Liver (tissue), 9 donors: ENCODE results near the gene DRGX. TPM values are rescaled to one million over a fixed set of nuclear protein-coding genes. Genes with fewer than 3 reads are reported as not detected.

Experiments
- DNase-seq: peaks from one replicate; pipeline ENCODE4 v3.0.0-alpha.2; 2017; ENCODE audit warnings: low spot score
- H3K27ac ChIP-seq, 2 donors: one replicate each; pipeline ENCODE4 v1.7.0; 2013; ENCODE audit warnings: inconsistent platforms in 2 of 2, low read length in 2 of 2, control low read depth in 1 of 2, low read depth in 1 of 2, mild to moderate bottlenecking in 1 of 2
- H3K27me3 ChIP-seq, 4 donors: one replicate each; pipeline versions ENCODE4 v1.6.1 to v1.7.0; 2013; ENCODE audit warnings: low read length in 3 of 4, inconsistent platforms in 1 of 4, mild to moderate bottlenecking in 1 of 4, moderate library complexity in 1 of 4; ENCODE audit not compliant: control insufficient read depth in 4 of 4, insufficient read depth in 4 of 4
- H3K36me3 ChIP-seq, 4 donors: one replicate each; pipeline versions ENCODE4 v1.6.1 to v1.7.0; 2013; ENCODE audit warnings: low read length in 3 of 4, mild to moderate bottlenecking in 3 of 4, low read depth in 1 of 4, moderate library complexity in 1 of 4; ENCODE audit not compliant: control insufficient read depth in 4 of 4, insufficient read depth in 3 of 4
- H3K4me1 ChIP-seq, 4 donors: one replicate each; pipeline versions ENCODE4 v1.6.1 to v1.7.0; 2013; ENCODE audit warnings: low read length in 3 of 4, mild to moderate bottlenecking in 3 of 4, moderate library complexity in 1 of 4; ENCODE audit not compliant: control insufficient read depth in 4 of 4, insufficient read depth in 4 of 4
- H3K4me3 ChIP-seq, 3 donors: one replicate each; pipeline versions ENCODE4 v1.6.1 to v1.7.0; 2013; ENCODE audit warnings: low read length in 3 of 3, control low read depth in 1 of 3, low read depth in 1 of 3, mild to moderate bottlenecking in 1 of 3
- H3K9ac ChIP-seq, 2 donors: one replicate each; pipeline ENCODE4 v1.7.0; 2013; ENCODE audit warnings: low read length in 2 of 2, mild to moderate bottlenecking in 2 of 2, moderate library complexity in 2 of 2, control low read depth in 1 of 2, low read depth in 1 of 2
- H3K9me3 ChIP-seq, 4 donors: one replicate each; pipeline versions ENCODE4 v1.6.1 to v1.7.0; 2013; ENCODE audit warnings: low read length in 3 of 4; ENCODE audit not compliant: control insufficient read depth in 4 of 4
- EGR1 ChIP-seq, 2 donors: IDR thresholded peaks; 2 replicates each; pipeline ENCODE4 v1.6.1; 2016 to 2018; ENCODE audit warnings: antibody characterized with exemption in 2 of 2, low read depth in 2 of 2
- FOXA1 ChIP-seq: IDR thresholded peaks from 2 replicates; pipeline ENCODE4 v1.6.1; 2016; ENCODE audit warnings: antibody characterized with exemption
- FOXA2 ChIP-seq: IDR thresholded peaks from 2 replicates; pipeline ENCODE4 v1.6.1; 2016; ENCODE audit warnings: antibody characterized with exemption
- GABPA ChIP-seq, 2 donors: IDR thresholded peaks in 1 of 2; conservative IDR thresholded peaks in 1 of 2; 2 replicates each; pipeline ENCODE4 v1.6.1; 2016; ENCODE audit warnings: antibody characterized with exemption in 2 of 2, mild to moderate bottlenecking in 1 of 2, moderate library complexity in 1 of 2
- HNF4A ChIP-seq, 2 donors: conservative IDR thresholded peaks; 2 replicates each; pipeline ENCODE4 v1.6.1; 2016; ENCODE audit warnings: antibody characterized with exemption in 2 of 2, mild to moderate bottlenecking in 2 of 2
- HNF4G ChIP-seq: IDR thresholded peaks from 2 replicates; pipeline ENCODE4 v1.6.1; 2016; ENCODE audit warnings: antibody characterized with exemption
- JUND ChIP-seq, 2 donors: IDR thresholded peaks; 2 replicates each; pipeline ENCODE4 v1.6.1; 2016; ENCODE audit warnings: antibody characterized with exemption in 2 of 2
- NR2F2 ChIP-seq: IDR thresholded peaks from 2 replicates; pipeline ENCODE4 v1.6.1; 2016; ENCODE audit warnings: antibody characterized with exemption
- RXRA ChIP-seq, 2 donors: IDR thresholded peaks; 2 replicates each; pipeline ENCODE4 v1.6.1; 2017 to 2018; ENCODE audit warnings: antibody characterized with exemption in 2 of 2, mild to moderate bottlenecking in 1 of 2
- SP1 ChIP-seq: IDR thresholded peaks from 2 replicates; pipeline ENCODE4 v1.6.1; 2018; ENCODE audit warnings: antibody characterized with exemption, mild to moderate bottlenecking
- TAF1 ChIP-seq: conservative IDR thresholded peaks from 2 replicates; pipeline ENCODE4 v1.6.1; 2016; ENCODE audit warnings: antibody characterized with exemption, mild to moderate bottlenecking
- YY1 ChIP-seq: IDR thresholded peaks from 2 replicates; pipeline ENCODE4 v1.6.1; 2016; ENCODE audit warnings: antibody characterized with exemption, mild to moderate bottlenecking
- WGBS: extraction: QIAGEN DNeasy Blood & Tissue Kit; methylation state at CpG from one replicate; pipeline ENCODE4 v1.1.7; 2013; 5-methylcytosine and 5-hydroxymethylcytosine counted together
- polyA plus RNA-seq, 2 donors: library from polyadenylated mRNA; stranded (reverse) in 1 of 2; unstranded in 1 of 2; fragments of 200-250 nt in 1 of 2; fragments of >200 nt in 1 of 2; fragmentation: Nextera tagmentation in 1 of 2; extraction: Ambion mirVana in 1 of 2; gene quantifications; one replicate each; pipeline versions ENCODE4 v1.2.1 to v1.2.3, GENCODE V29; 2013 to 2015
- total RNA-seq, 2 donors: library from RNA; depleted of rRNA; stranded (reverse); fragments of >200 nt; gene quantifications; one replicate each; pipeline ENCODE4 v1.2.3, GENCODE V29; 2014
- TF ChIP-seq, protein P1 (sequence below): IDR thresholded peaks from 2 replicates; pipeline ENCODE4 v1.6.1; 2016; ENCODE audit warnings: antibody characterized with exemption
- TF ChIP-seq, protein P2 (sequence below): IDR thresholded peaks from 2 replicates; pipeline ENCODE4 v1.6.1; 2016; ENCODE audit warnings: antibody characterized with exemption
- TF ChIP-seq, protein P3 (sequence below): IDR thresholded peaks from 2 replicates; pipeline ENCODE4 v1.6.1; 2016; ENCODE audit warnings: antibody characterized with exemption, mild to moderate bottlenecking
- TF ChIP-seq, protein P4 (sequence below): IDR thresholded peaks from 2 replicates; pipeline ENCODE4 v1.6.1; 2016; ENCODE audit warnings: antibody characterized with exemption
- TF ChIP-seq, protein P5 (sequence below): fragments of 150-350 bp; IDR thresholded peaks from 2 replicates; pipeline ENCODE4 v1.5.1; 2017; ENCODE audit warnings: improper control_type of control experiment, low read depth, low read length; ENCODE audit not compliant: missing input control
- donor health status: healthy.
- donor health status: healthy.
- donor health status: healthy.
- donor health status: healthy.
- donor health status: healthy.

The DRGX gene
- total and polyA plus RNA-seq, 4 donors = not detected

DNA sequence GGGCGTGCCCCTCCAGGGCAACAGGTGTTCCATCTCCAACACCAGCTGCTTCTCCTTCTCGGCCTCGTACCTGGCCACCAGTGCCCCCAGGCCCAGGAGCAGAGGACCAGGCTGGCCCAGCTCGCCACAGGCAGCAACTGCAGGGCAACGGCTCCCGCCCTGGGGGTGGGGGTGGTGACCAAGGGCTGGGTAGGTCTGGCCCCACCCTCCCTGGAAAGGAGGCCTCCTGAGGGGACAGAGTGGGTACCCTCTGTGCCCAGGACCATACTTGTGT, 22.1 kb upstream of the DRGX start:
- Histone ChIP-seq H3K4me1 (no peaks in the 10 kb centered on the region), H3K4me3 (no peak overlapping the region), H3K36me3 (no peaks in the 10 kb centered on the region), H3K9me3 (peaks cover 0 to 2% (median 0%) of the 10 kb centered on the region in 4 donors), H3K27me3 (no peaks in the 10 kb centered on the region), H3K27ac (no peak overlapping the region), H3K9ac (no peak overlapping the region)
- TF ChIP-seq, protein P1, sequence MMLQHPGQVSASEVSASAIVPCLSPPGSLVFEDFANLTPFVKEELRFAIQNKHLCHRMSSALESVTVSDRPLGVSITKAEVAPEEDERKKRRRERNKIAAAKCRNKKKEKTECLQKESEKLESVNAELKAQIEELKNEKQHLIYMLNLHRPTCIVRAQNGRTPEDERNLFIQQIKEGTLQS = no peak
- no peak for TF ChIP-seq EGR1 (IDR thresholded peaks at IDR 0.05; ENCODE audit: low read depth in 2 of 2)
- no peak for TF ChIP-seq JUND (IDR thresholded peaks at IDR 0.05)
- TF ChIP-seq, protein P2, sequence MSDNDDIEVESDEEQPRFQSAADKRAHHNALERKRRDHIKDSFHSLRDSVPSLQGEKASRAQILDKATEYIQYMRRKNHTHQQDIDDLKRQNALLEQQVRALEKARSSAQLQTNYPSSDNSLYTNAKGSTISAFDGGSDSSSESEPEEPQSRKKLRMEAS = no peak
- TF ChIP-seq, protein P3, sequence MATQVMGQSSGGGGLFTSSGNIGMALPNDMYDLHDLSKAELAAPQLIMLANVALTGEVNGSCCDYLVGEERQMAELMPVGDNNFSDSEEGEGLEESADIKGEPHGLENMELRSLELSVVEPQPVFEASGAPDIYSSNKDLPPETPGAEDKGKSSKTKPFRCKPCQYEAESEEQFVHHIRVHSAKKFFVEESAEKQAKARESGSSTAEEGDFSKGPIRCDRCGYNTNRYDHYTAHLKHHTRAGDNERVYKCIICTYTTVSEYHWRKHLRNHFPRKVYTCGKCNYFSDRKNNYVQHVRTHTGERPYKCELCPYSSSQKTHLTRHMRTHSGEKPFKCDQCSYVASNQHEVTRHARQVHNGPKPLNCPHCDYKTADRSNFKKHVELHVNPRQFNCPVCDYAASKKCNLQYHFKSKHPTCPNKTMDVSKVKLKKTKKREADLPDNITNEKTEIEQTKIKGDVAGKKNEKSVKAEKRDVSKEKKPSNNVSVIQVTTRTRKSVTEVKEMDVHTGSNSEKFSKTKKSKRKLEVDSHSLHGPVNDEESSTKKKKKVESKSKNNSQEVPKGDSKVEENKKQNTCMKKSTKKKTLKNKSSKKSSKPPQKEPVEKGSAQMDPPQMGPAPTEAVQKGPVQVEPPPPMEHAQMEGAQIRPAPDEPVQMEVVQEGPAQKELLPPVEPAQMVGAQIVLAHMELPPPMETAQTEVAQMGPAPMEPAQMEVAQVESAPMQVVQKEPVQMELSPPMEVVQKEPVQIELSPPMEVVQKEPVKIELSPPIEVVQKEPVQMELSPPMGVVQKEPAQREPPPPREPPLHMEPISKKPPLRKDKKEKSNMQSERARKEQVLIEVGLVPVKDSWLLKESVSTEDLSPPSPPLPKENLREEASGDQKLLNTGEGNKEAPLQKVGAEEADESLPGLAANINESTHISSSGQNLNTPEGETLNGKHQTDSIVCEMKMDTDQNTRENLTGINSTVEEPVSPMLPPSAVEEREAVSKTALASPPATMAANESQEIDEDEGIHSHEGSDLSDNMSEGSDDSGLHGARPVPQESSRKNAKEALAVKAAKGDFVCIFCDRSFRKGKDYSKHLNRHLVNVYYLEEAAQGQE = no peak
- no peak for TF ChIP-seq GABPA (IDR thresholded peaks at IDR 0.05 in 1 of 2, conservative IDR thresholded peaks at IDR 0.05 in 1 of 2)
- TF ChIP-seq FOXA2 = no peak
- no peak for TF ChIP-seq HNF4A (conservative IDR thresholded peaks at IDR 0.05)
- no peak for TF ChIP-seq NR2F2
- no peak for TF ChIP-seq SP1
- TF ChIP-seq, protein P4, sequence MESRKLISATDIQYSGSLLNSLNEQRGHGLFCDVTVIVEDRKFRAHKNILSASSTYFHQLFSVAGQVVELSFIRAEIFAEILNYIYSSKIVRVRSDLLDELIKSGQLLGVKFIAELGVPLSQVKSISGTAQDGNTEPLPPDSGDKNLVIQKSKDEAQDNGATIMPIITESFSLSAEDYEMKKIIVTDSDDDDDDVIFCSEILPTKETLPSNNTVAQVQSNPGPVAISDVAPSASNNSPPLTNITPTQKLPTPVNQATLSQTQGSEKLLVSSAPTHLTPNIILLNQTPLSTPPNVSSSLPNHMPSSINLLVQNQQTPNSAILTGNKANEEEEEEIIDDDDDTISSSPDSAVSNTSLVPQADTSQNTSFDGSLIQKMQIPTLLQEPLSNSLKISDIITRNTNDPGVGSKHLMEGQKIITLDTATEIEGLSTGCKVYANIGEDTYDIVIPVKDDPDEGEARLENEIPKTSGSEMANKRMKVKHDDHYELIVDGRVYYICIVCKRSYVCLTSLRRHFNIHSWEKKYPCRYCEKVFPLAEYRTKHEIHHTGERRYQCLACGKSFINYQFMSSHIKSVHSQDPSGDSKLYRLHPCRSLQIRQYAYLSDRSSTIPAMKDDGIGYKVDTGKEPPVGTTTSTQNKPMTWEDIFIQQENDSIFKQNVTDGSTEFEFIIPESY = no peak
- TF ChIP-seq, protein P5, sequence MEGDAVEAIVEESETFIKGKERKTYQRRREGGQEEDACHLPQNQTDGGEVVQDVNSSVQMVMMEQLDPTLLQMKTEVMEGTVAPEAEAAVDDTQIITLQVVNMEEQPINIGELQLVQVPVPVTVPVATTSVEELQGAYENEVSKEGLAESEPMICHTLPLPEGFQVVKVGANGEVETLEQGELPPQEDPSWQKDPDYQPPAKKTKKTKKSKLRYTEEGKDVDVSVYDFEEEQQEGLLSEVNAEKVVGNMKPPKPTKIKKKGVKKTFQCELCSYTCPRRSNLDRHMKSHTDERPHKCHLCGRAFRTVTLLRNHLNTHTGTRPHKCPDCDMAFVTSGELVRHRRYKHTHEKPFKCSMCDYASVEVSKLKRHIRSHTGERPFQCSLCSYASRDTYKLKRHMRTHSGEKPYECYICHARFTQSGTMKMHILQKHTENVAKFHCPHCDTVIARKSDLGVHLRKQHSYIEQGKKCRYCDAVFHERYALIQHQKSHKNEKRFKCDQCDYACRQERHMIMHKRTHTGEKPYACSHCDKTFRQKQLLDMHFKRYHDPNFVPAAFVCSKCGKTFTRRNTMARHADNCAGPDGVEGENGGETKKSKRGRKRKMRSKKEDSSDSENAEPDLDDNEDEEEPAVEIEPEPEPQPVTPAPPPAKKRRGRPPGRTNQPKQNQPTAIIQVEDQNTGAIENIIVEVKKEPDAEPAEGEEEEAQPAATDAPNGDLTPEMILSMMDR = no peak
- TF ChIP-seq TAF1 = no peak
- TF ChIP-seq YY1 = no peak
- TF ChIP-seq HNF4G = no peak
- TF ChIP-seq FOXA1 = no peak
- WGBS = 87% methylated on average over 6 of the region's 6 CpGs
- no peak for DNase-seq

DNA sequence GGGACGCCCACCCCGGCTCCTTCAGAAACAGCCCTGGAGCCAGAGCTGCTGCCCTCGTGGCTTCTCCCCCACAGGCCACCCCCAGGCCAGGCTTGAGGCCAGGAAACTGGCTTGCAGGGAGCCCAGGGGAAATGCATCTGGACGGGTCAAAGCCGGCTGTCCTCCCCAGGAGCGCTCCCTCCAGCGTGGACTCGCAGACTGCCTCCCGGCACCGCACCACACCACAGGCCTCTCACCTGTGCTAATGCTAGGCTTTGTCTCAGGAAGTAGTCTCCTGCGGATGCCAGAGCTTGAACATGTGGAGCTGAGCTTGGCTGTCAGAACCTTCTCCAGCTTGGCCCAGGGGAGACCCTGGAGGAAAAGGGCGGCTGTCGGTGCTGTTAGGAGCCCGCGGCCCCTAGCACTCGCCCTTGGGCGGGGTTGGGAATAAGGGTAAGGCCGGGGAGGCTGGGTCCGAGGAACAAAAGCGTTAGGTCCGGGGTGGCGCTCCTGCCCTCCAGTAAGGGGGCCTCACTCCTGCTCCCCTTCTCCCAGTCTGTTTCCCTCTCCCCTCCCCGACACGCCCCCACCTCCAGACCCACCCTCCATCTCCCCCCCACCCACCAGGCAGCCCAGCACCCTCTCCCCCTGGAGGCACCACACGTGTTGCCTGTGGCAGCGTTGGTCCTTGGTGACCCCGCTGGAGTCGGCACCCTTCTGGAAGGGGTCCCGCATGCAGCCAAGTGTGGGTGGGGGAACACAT, 21.6 kb upstream of the DRGX start:
- DNase-seq = no peak
- WGBS = 85% methylated on average over 29 of the region's 29 CpGs
- H3K4me3 ChIP-seq = no peak overlapping the region
- TF ChIP-seq TAF1 = no peak
- no peak for TF ChIP-seq HNF4A (conservative IDR thresholded peaks at IDR 0.05)
- no peak for TF ChIP-seq FOXA1
- TF ChIP-seq, protein P3 = no peak
- TF ChIP-seq, protein P2 = no peak
- TF ChIP-seq RXRA (IDR thresholded peaks at IDR 0.05) = no peak
- TF ChIP-seq JUND (IDR thresholded peaks at IDR 0.05) = no peak
- TF ChIP-seq NR2F2 = no peak
- TF ChIP-seq, protein P1 = no peak

More for the DNA sequence above, 21.6 kb upstream of the DRGX start:
- no peak overlapping the region for H3K27ac ChIP-seq
- H3K9ac ChIP-seq = no peak overlapping the region
- H3K27me3 ChIP-seq = no peaks in the 10 kb centered on the region
- no peaks in the 10 kb centered on the region for H3K36me3 ChIP-seq
- H3K9me3 ChIP-seq = peaks cover 0 to 2% (median 0%) of the 10 kb centered on the region in 4 donors
- no peaks in the 10 kb centered on the region for H3K4me1 ChIP-seq
